Esophagus squamous epithelium (tissue), 5 donors: ENCODE measurements around the gene PBX3. TPM values are rescaled to one million over a fixed set of nuclear protein-coding genes. Genes with fewer than 3 reads are reported as not detected.

Source experiments
- DNase-seq: peaks from one replicate; lab custom pipeline; 2025; lab: John Stamatoyannopoulos, UW
- H3K27ac ChIP-seq, 4 donors: fragments of 200-600 bp; sonication (generic); one replicate each; pipeline ENCODE4 v1.5.1; 2016 to 2019; ENCODE audit warnings: mild to moderate bottlenecking in 1 of 4
- H3K27me3 ChIP-seq, 4 donors: fragments of 200-600 bp; sonication (generic); 1 replicate in 3 of 4; 2 replicates in 1 of 4; pipeline versions ENCODE4 v1.5.1 to v1.6.0; 2017 to 2021; ENCODE audit warnings: antibody characterized with exemption in 1 of 4
- H3K36me3 ChIP-seq, 3 donors: fragments of 200-600 bp; sonication (generic); one replicate each; pipeline ENCODE4 v1.5.1; 2016 to 2019
- H3K4me1 ChIP-seq, 3 donors: fragments of 200-600 bp; sonication (generic); one replicate each; pipeline ENCODE4 v1.5.1; 2017 to 2019
- H3K4me3 ChIP-seq, 4 donors: fragments of 200-600 bp; sonication (generic); 1 replicate in 3 of 4; 2 replicates in 1 of 4; pipeline ENCODE4 v1.5.1; 2016 to 2019; ENCODE audit warnings: mild to moderate bottlenecking in 2 of 4, moderate library complexity in 1 of 4
- H3K9me3 ChIP-seq, 3 donors: fragments of 200-600 bp; sonication (generic); one replicate each; pipeline ENCODE4 v1.5.1; 2016 to 2019
- CTCF ChIP-seq, 6 experiments: fragments of 450-650 bp in 4 of 6; fragments of 200-600 bp in 2 of 6; sonication (generic) in 2 of 6; IDR thresholded peaks; one replicate each; pipeline ENCODE4 v1.5.1; 2016 to 2019; ENCODE audit warnings: antibody characterized with exemption in 6 of 6, mild to moderate bottlenecking in 4 of 6, moderate library complexity in 4 of 6
- POLR2A ChIP-seq, 4 donors: fragments of 450-650 bp; IDR thresholded peaks; one replicate each; pipeline ENCODE4 v1.6.1; 2017; ENCODE audit warnings: antibody characterized with exemption in 4 of 4, mild to moderate bottlenecking in 4 of 4, moderate library complexity in 3 of 4
- WGBS, 2 donors: methylation state at CpG; one replicate each; pipeline ENCODE4 v1.1.5; 2018; 5-methylcytosine and 5-hydroxymethylcytosine counted together
- intact Hi-C: fragments of 100-400 bp; cut with DNase I; formaldehyde crosslinking; loops from one replicate; pipeline ENCODE4 v1.15.0; 2022
- total RNA-seq, 4 donors: library from RNA; depleted of rRNA; stranded (reverse); fragments of >200 nt; gene quantifications; one replicate each; pipeline ENCODE4 v1.1.0, GENCODE V29; 2016
- donor health status: DM: yes; HTN: yes; CAD: no.

Gene PBX3
- total RNA-seq, 4 donors from 2014 or later, result 10.2 to 27.1 (median 12.7) TPM

- Histone ChIP-seq H3K27me3 (no peaks in the 10 kb centered on the region), H3K27ac (no peak overlapping the region), H3K36me3 (no peaks in the 10 kb centered on the region), H3K4me3 (no peak overlapping the region), H3K4me1 (peaks cover 0 to 3% (median 0%) of the 10 kb centered on the region in 3 donors), H3K9me3 (no peaks in the 10 kb centered on the region)
- TF ChIP-seq POLR2A (IDR thresholded peaks at IDR 0.05), result no peak
- TF ChIP-seq CTCF (IDR thresholded peaks at IDR 0.05), result no peak
- intact Hi-C loops, result no loop called here
- no peak for DNase-seq
- WGBS, 2 donors, result 93% methylated on average over 5 of the region's 5 CpGs
These were observed 98.2 kb downstream of the PBX3 start for GRCh38 chr9:125845271-125845808.

GRCh38 chr9:125847735-125848134 lies 100.6 kb downstream of the PBX3 start:
- Histone ChIP-seq H3K4me1 (peaks cover 0 to 12% (median 0%) of the 10 kb centered on the region in 3 donors), H3K4me3 (no peak overlapping the region), H3K36me3 (no peaks in the 10 kb centered on the region), H3K27ac (no peak overlapping the region), H3K27me3 (no peaks in the 10 kb centered on the region), H3K9me3 (no peaks in the 10 kb centered on the region)
- no peak for TF ChIP-seq POLR2A (IDR thresholded peaks at IDR 0.05)
- TF ChIP-seq CTCF (IDR thresholded peaks at IDR 0.05), result no peak
- intact Hi-C loops, result no loop called here
- DNase-seq, result no peak
- WGBS, 2 donors, result 89 to 94% methylated on average over 2 of the region's 2 CpGs

GRCh38 chr9:125850106-125850632 lies 103.0 kb downstream of the PBX3 start:
- Histone ChIP-seq H3K4me3 (no peak overlapping the region), H3K27ac (no peak overlapping the region), H3K27me3 (no peaks in the 10 kb centered on the region), H3K36me3 (no peaks in the 10 kb centered on the region), H3K4me1 (peaks cover 0 to 12% (median 0%) of the 10 kb centered on the region in 3 donors), H3K9me3 (no peaks in the 10 kb centered on the region)
- intact Hi-C loops, result no loop called here
- no peak for DNase-seq
- TF ChIP-seq CTCF (IDR thresholded peaks at IDR 0.05) (no peak), POLR2A (IDR thresholded peaks at IDR 0.05) (no peak)
- WGBS, 2 donors, result 89 to 94% methylated on average over 3 of the region's 3 CpGs

GRCh38 chr9:125850763-125851162 lies 103.6 kb downstream of the PBX3 start:
- intact Hi-C loops, result no loop called here
- Histone ChIP-seq H3K27ac (no peak overlapping the region), H3K27me3 (no peaks in the 10 kb centered on the region), H3K4me1 (peaks cover 0 to 12% (median 0%) of the 10 kb centered on the region in 3 donors), H3K36me3 (no peaks in the 10 kb centered on the region), H3K4me3 (no peak overlapping the region), H3K9me3 (no peaks in the 10 kb centered on the region)
- no peak for TF ChIP-seq CTCF (IDR thresholded peaks at IDR 0.05)
- no peak for TF ChIP-seq POLR2A (IDR thresholded peaks at IDR 0.05)
- 24 to 37% methylated on average over 1 of the region's 1 CpG for WGBS, 2 donors
- no peak for DNase-seq

- no peak for DNase-seq
- intact Hi-C loops, result no loop called here
These were observed 104.8 kb downstream of the PBX3 start for GRCh38 chr9:125851979-125852378.

More at GRCh38 chr9:125851979-125852378, 104.8 kb downstream of the PBX3 start:
- TF ChIP-seq CTCF (IDR thresholded peaks at IDR 0.05) (no peak), POLR2A (IDR thresholded peaks at IDR 0.05) (no peak)
- Histone ChIP-seq H3K4me3 (no peak overlapping the region), H3K27ac (no peak overlapping the region), H3K4me1 (peaks cover 0 to 12% (median 0%) of the 10 kb centered on the region in 3 donors), H3K36me3 (no peaks in the 10 kb centered on the region), H3K9me3 (no peaks in the 10 kb centered on the region), H3K27me3 (no peaks in the 10 kb centered on the region)
- 71 to 76% methylated on average over 2 of the region's 2 CpGs for WGBS, 2 donors
